Measurements from ENCODE around the gene SPRR2A. TPM values are rescaled to one million over a fixed set of nuclear protein-coding genes. Genes with fewer than 3 reads are reported as not detected.

The SPRR2A gene
- not detected for total RNA-seq
- not detected for polyA plus RNA-seq (ENCODE audit: insufficient read depth, low read depth, low replicate concordance)
- long read RNA-seq, donor 1, result 0 reads
- long read RNA-seq, donor 2, result 0 reads

DNA sequence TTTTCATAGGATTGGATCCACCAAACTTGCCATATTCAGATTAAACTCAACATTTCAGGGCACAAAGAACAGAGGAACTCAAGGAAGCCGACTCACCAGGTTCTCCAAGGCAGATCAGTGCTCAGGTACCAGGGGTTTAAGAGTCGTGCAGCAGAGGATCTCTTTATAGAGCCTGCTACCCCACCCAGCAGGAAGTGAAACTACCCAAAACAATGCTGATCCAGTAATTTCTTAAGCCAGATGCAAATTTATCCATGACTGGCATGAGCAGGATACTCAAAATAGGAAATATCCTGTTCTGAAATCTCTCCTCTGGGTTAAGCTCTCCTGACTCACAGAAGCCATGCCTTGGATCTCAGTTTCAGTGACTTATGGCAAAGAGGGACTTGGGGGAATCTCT is at the start of gene SPRR2A:
TSS of gene SPRR2A (minus strand) at position 138 of the 400 bp plus-strand sequence. CDS start 777 bp downstream, outside the sequence.
- Histone ChIP-seq H3K9me3 (no peaks in the 10 kb centered on the region), H3K4me3 (no peak within 1 kb of the TSS), H3K4me1 (no peaks in the 10 kb centered on the region), H3K27ac (no peak within 1 kb of the TSS), H3K27me3 (no peaks in the 10 kb centered on the region), H3K36me3 (ENCODE audit: low read depth, missing control alignments) (no peaks in the 10 kb centered on the region)
- TF ChIP-seq, protein P1, sequence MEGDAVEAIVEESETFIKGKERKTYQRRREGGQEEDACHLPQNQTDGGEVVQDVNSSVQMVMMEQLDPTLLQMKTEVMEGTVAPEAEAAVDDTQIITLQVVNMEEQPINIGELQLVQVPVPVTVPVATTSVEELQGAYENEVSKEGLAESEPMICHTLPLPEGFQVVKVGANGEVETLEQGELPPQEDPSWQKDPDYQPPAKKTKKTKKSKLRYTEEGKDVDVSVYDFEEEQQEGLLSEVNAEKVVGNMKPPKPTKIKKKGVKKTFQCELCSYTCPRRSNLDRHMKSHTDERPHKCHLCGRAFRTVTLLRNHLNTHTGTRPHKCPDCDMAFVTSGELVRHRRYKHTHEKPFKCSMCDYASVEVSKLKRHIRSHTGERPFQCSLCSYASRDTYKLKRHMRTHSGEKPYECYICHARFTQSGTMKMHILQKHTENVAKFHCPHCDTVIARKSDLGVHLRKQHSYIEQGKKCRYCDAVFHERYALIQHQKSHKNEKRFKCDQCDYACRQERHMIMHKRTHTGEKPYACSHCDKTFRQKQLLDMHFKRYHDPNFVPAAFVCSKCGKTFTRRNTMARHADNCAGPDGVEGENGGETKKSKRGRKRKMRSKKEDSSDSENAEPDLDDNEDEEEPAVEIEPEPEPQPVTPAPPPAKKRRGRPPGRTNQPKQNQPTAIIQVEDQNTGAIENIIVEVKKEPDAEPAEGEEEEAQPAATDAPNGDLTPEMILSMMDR (IDR thresholded peaks at IDR 0.05), result no peak
- TF ChIP-seq POLR2A (IDR thresholded peaks at IDR 0.05), result no peak
- intact Hi-C loops (cut with DNase I; ENCODE audit: low total_unique reads), result no loop called here
- WGBS, 2 donors, result 83 to 86% methylated on average over 2 of the region's 2 CpGs
- no peak for DNase-seq

DNA sequence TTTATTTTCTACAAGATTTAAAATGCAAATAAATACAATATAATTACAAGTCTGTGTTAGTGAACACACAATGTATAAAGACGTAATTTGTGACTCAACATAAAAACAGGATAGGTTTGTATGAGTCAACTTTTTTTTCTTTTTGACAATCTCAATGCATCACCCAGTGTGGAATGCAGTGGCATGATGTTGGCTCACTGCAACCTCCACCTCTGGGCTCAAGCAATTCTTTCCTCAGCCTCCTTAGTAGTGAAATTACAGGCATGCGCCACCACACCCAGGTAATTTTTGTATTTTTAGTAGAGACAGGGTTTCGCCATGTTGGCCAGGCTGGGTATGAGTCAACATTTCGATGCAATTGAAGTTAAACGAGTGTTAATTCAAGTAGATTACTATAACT is 42.9 kb upstream of the SPRR2A start:
- H3K9me3 ChIP-seq, result no peaks in the 10 kb centered on the region
- no peaks in the 10 kb centered on the region for H3K4me1 ChIP-seq
- no peaks in the 10 kb centered on the region for H3K36me3 ChIP-seq (ENCODE audit: low read depth, missing control alignments)
- 90 to 94% methylated on average over 5 of the region's 5 CpGs for WGBS, 2 donors
- no peak overlapping the region for H3K4me3 ChIP-seq
- TF ChIP-seq, protein P1 (IDR thresholded peaks at IDR 0.05), result no peak
- no peak for TF ChIP-seq POLR2A (IDR thresholded peaks at IDR 0.05)
- no peak for DNase-seq
- intact Hi-C loops (cut with DNase I; ENCODE audit: low total_unique reads), result no loop called here
- H3K27ac ChIP-seq, result no peak overlapping the region
- H3K27me3 ChIP-seq, result no peaks in the 10 kb centered on the region

DNA sequence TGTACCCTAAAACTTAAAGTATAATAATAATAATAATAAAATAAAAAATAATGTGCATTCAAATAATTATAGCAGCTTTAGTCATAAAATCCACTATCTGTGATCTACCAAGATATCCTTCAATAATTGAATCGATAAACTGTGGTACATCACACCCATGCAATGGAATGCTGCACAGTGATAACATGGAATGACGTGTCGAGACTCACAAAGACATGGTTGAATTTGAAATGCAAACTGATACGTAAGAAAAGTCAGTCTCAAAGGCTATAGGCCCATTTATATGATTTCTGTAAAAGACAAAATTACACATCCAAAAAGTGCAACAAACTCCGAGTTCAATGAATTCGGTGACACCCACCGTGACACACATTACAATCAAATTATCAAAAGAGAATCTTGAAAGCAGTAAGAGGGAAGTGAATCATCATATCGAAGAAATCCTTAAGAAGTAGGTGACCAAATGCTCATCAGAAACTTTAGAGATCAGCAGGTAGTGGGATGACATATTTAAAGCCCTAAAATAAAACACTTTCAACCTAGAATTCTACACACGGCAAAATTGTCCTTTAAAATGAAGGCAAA is 42.2 kb upstream of the SPRR2A start:
- WGBS, 2 donors, result 90 to 93% methylated on average over 9 of the region's 9 CpGs
- H3K27me3 ChIP-seq, result no peaks in the 10 kb centered on the region
- H3K4me1 ChIP-seq, result no peaks in the 10 kb centered on the region
- intact Hi-C loops (cut with DNase I; ENCODE audit: low total_unique reads), result no loop called here
- TF ChIP-seq, protein P1 (IDR thresholded peaks at IDR 0.05), result no peak
- no peak for TF ChIP-seq POLR2A (IDR thresholded peaks at IDR 0.05)
- no peak for DNase-seq
- H3K36me3 ChIP-seq (ENCODE audit: low read depth, missing control alignments), result no peaks in the 10 kb centered on the region
- no peaks in the 10 kb centered on the region for H3K9me3 ChIP-seq
- no peak overlapping the region for H3K27ac ChIP-seq
- no peak overlapping the region for H3K4me3 ChIP-seq

DNA sequence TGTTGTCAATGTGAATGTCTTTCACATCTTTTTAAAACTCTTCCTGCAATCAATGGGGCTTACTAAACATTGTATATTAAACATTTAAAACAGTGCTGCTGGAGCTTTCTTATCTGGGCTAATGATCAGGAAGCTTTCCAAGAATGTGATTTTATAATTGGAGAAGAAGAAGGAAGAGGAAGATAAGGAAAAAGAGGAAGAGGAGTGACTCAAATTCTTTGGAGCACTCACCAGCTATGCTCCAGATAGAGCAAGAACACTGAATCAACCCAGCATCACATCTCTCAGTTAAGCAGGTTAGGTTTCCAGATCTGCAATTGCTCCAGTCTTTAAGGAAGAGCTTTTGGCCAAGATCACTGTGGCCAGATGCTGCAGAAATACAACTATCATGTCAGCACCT is 38.5 kb upstream of the SPRR2A start:
- TF ChIP-seq POLR2A (IDR thresholded peaks at IDR 0.05), result no peak
- TF ChIP-seq, protein P1 (IDR thresholded peaks at IDR 0.05), result no peak
- intact Hi-C loops (cut with DNase I; ENCODE audit: low total_unique reads), result no loop called here
- Histone ChIP-seq H3K36me3 (ENCODE audit: low read depth, missing control alignments) (no peaks in the 10 kb centered on the region), H3K27me3 (no peaks in the 10 kb centered on the region), H3K4me3 (no peak overlapping the region), H3K27ac (no peak overlapping the region), H3K9me3 (no peaks in the 10 kb centered on the region), H3K4me1 (no peaks in the 10 kb centered on the region)
- DNase-seq, result no peak

DNA sequence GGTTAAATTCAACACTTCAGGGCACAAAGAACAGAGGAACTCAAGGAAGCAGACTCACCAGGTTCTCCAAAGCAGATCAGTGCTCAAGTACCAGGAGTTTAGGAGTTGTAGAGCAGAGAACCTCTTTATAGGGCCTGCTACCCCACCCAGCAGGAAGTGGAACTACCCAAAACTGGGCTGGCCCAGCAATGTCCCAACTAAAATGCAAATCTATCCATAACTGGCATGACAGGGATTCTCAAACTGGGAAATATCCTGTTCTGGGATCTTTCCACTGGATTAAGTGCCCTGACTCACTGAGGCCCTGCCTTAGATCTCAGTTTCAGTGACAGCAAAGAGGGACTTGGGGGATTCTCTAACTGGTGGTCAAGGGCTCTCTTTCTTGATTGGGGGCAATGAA is 37.1 kb upstream of the SPRR2A start, which contains the start of gene SPRR2E:
TSS of gene SPRR2E (minus strand) at position 101 of the 400 bp plus-strand sequence. CDS start 775 bp downstream, outside the sequence.
- Histone ChIP-seq H3K36me3 (ENCODE audit: low read depth, missing control alignments) (no peaks in the 10 kb centered on the region), H3K4me1 (no peaks in the 10 kb centered on the region), H3K4me3 (no peak within 1 kb of the TSS), H3K27me3 (no peaks in the 10 kb centered on the region), H3K27ac (no peak within 1 kb of the TSS), H3K9me3 (no peaks in the 10 kb centered on the region)
- no peak for DNase-seq
- no peak for TF ChIP-seq POLR2A (IDR thresholded peaks at IDR 0.05)
- TF ChIP-seq, protein P1 (IDR thresholded peaks at IDR 0.05), result no peak
- intact Hi-C loops (cut with DNase I; ENCODE audit: low total_unique reads), result no loop called here

All from testis (tissue), 5 donors.